ENCODE data around the gene NEURL3.

DNA sequence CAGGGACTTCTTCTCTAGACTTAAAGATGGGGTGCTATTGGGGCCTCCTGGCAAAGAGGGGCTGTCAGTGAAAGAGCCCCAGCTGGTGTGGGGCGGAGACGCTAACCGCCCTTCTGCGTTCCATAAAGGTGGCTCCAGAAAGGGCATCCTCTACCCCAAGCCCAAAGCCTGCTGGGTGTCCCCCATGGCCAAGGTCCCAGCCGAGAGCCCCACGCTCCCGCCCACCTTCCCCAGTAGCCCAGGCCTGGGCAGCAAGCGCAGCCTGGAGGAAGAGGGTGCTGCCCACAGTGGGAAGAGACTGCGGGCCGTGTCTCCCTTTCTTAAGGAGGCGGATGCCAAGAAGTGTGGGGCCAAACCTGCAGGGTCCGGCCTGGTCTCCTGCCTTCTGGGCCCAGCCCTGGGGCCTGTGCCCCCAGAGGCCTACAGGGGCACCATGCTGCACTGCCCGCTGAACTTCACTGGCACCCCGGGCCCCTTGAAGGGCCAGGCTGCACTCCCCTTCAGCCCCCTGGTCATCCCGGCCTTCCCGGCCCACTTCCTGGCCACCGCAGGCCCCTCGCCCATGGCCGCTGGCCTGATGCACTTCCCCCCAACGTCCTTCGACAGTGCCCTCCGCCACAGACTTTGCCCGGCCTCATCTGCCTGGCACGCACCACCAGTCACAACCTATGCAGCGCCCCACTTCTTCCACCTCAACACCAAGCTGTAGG, 46.6 kb upstream of the NEURL3 start:
- TF ChIP-seq, protein P1, sequence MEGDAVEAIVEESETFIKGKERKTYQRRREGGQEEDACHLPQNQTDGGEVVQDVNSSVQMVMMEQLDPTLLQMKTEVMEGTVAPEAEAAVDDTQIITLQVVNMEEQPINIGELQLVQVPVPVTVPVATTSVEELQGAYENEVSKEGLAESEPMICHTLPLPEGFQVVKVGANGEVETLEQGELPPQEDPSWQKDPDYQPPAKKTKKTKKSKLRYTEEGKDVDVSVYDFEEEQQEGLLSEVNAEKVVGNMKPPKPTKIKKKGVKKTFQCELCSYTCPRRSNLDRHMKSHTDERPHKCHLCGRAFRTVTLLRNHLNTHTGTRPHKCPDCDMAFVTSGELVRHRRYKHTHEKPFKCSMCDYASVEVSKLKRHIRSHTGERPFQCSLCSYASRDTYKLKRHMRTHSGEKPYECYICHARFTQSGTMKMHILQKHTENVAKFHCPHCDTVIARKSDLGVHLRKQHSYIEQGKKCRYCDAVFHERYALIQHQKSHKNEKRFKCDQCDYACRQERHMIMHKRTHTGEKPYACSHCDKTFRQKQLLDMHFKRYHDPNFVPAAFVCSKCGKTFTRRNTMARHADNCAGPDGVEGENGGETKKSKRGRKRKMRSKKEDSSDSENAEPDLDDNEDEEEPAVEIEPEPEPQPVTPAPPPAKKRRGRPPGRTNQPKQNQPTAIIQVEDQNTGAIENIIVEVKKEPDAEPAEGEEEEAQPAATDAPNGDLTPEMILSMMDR (IDR thresholded peaks at IDR 0.05; ENCODE audit: extremely low read depth in 1 of 2, insufficient read depth in 1 of 2, low read depth in 1 of 2, low read length in 2 of 2), result no peak
- TF ChIP-seq POLR2AphosphoS5 (IDR thresholded peaks at IDR 0.05; ENCODE audit: insufficient read depth, low read depth, low read length), result no peak
- TF ChIP-seq MYC (IDR thresholded peaks at IDR 0.05; ENCODE audit: low read depth, low read length), result no peak
- TF ChIP-seq EZH2 (IDR thresholded peaks at IDR 0.05; ENCODE audit: borderline replicate concordance, low read depth, low read length, severe bottlenecking), result no peak
- TF ChIP-seq POLR2A (IDR thresholded peaks at IDR 0.05; ENCODE audit: low read depth, low read length), result no peak
- TF ChIP-seq MAX (IDR thresholded peaks at IDR 0.05; ENCODE audit: insufficient read depth, insufficient read length), result no peak
- no peak for TF ChIP-seq FOS (IDR thresholded peaks at IDR 0.05; ENCODE audit: borderline replicate concordance, insufficient read depth, low read length)

Data from endothelial cell of umbilical vein (primary cell).